Loucy (cell line): ENCODE measurements around the gene OR8I2.

ENCODE experiments used
- H2AFZ ChIP-seq: fragments of 200-600 bp; sonication (generic); 2 replicates; pipeline ENCODE4 v1.6.0; 2016; ENCODE audit warnings: antibody characterized with exemption, mild to moderate bottlenecking, low read length, moderate library complexity
- H3F3A ChIP-seq: fragments of 200-600 bp; 2 replicates; pipeline ENCODE4 v1.6.0; 2016; ENCODE audit warnings: antibody characterized with exemption, low read depth, mild to moderate bottlenecking
- H3K27me3 ChIP-seq: fragments of 200-600 bp; sonication (generic); 2 replicates; pipeline ENCODE4 v1.6.1; 2014; ENCODE audit warnings: low read length, mild to moderate bottlenecking; ENCODE audit not compliant: insufficient read depth, poor library complexity, severe bottlenecking
- H3K36me3 ChIP-seq: fragments of 200-600 bp; sonication (generic); 2 replicates; pipeline ENCODE4 v1.6.1; 2016; ENCODE audit warnings: low read length; ENCODE audit not compliant: insufficient read depth
- H3K4me1 ChIP-seq: fragments of 200-600 bp; sonication (generic); 2 replicates; pipeline ENCODE4 v1.5.1; 2014; ENCODE audit warnings: low read length, mild to moderate bottlenecking; ENCODE audit not compliant: insufficient read depth, poor library complexity, severe bottlenecking
- H3K4me2 ChIP-seq: fragments of 200-600 bp; sonication (generic); 2 replicates; pipeline ENCODE4 v1.6.0; 2014; ENCODE audit warnings: antibody characterized with exemption, low read length, low read depth, mild to moderate bottlenecking; ENCODE audit not compliant: poor library complexity, severe bottlenecking
- H3K4me3 ChIP-seq: fragments of 200-600 bp; sonication (generic); 2 replicates; pipeline ENCODE4 v1.5.1; 2014; ENCODE audit warnings: low read length, mild to moderate bottlenecking, mixed read lengths; ENCODE audit not compliant: poor library complexity, severe bottlenecking
- H3K79me2 ChIP-seq: fragments of 200-600 bp; sonication (generic); 2 replicates; pipeline ENCODE4 v1.6.1; 2014; ENCODE audit warnings: low read length; ENCODE audit not compliant: insufficient read depth
- H3K9ac ChIP-seq: fragments of 200-600 bp; sonication (generic); 2 replicates; pipeline ENCODE4 v1.6.0; 2014; ENCODE audit warnings: mild to moderate bottlenecking, low read depth, low read length, moderate library complexity; ENCODE audit not compliant: poor library complexity, severe bottlenecking
- H3K9me2 ChIP-seq: fragments of 200-600 bp; sonication (generic); replicated peaks from 2 replicates; pipeline ENCODE4 v1.6.1; 2016; ENCODE audit warnings: low read depth, low read length, mixed read lengths
- H3K9me3 ChIP-seq: fragments of 200-600 bp; sonication (generic); 2 replicates; pipeline ENCODE4 v1.6.1; 2014; ENCODE audit warnings: mild to moderate bottlenecking, antibody characterized with exemption, low read length, low read depth; ENCODE audit not compliant: insufficient read depth
- H4K20me1 ChIP-seq: fragments of 200-600 bp; sonication (generic); 2 replicates; pipeline ENCODE4 v1.6.0; 2014; ENCODE audit warnings: antibody characterized with exemption, low read length, mild to moderate bottlenecking; ENCODE audit not compliant: insufficient read depth, poor library complexity, severe bottlenecking
- CTCF ChIP-seq: fragments of 200-600 bp; sonication (generic); conservative IDR thresholded peaks from 2 replicates; pipeline ENCODE4 v1.5.1; 2014; ENCODE audit warnings: mild to moderate bottlenecking, antibody characterized with exemption, low read length
- EZH2phosphoT487 ChIP-seq: fragments of 200-600 bp; IDR thresholded peaks from 2 replicates; pipeline ENCODE4 v1.6.1; 2018; ENCODE audit warnings: antibody characterized with exemption, mild to moderate bottlenecking, moderate library complexity, borderline replicate concordance

OR8I2 gene

GRCh38 chr11:56066980-56067379 is 26.1 kb upstream of the OR8I2 start:
- no peaks in the 10 kb centered on the region for H3K9me2 ChIP-seq
- no peak overlapping the region for H3K9ac ChIP-seq
- no peaks in the 10 kb centered on the region for H3K4me1 ChIP-seq
- H3F3A ChIP-seq: no peaks in the 10 kb centered on the region
- no peaks in the 10 kb centered on the region for H3K79me2 ChIP-seq
- H3K4me2 ChIP-seq: no peak overlapping the region
- H3K9me3 ChIP-seq: no peaks in the 10 kb centered on the region
- H3K27me3 ChIP-seq: no peaks in the 10 kb centered on the region
- H3K4me3 ChIP-seq: no peak overlapping the region
- no peaks in the 10 kb centered on the region for H4K20me1 ChIP-seq
- H3K36me3 ChIP-seq: no peaks in the 10 kb centered on the region
- no peak overlapping the region for H2AFZ ChIP-seq
- no peak for TF ChIP-seq CTCF
- TF ChIP-seq EZH2phosphoT487: no peak

DNA sequence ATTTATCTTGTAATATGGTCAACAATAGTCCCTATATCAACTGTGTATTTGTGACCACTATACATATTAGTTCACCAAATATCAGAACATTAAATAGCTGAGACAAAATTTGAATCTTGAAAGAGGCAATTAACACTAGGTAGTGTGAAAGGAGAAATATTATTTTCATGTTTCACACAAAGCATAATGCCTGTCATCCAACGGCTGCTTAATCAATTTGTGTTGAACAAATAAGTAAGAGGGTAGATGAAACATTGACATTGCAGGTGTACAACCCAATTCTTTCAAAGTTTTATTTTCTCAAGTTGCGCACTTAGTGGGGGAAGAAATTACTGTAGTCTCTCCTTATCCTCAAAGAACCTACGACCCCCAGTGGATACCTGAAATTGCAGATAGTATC is 3.4 kb upstream of the OR8I2 start:
- no peaks in the 10 kb centered on the region for H3K36me3 ChIP-seq
- TF ChIP-seq CTCF (no peak), EZH2phosphoT487 (no peak)
- no peak overlapping the region for H2AFZ ChIP-seq
- H3K4me3 ChIP-seq: no peak overlapping the region
- no peak overlapping the region for H3K4me2 ChIP-seq
- H3F3A ChIP-seq: no peaks in the 10 kb centered on the region
- no peaks in the 10 kb centered on the region for H3K27me3 ChIP-seq
- H3K9ac ChIP-seq: no peak overlapping the region
- H4K20me1 ChIP-seq: no peaks in the 10 kb centered on the region
- H3K79me2 ChIP-seq: no peaks in the 10 kb centered on the region
- H3K9me3 ChIP-seq: no peaks in the 10 kb centered on the region
- H3K4me1 ChIP-seq: no peaks in the 10 kb centered on the region
- no peaks in the 10 kb centered on the region for H3K9me2 ChIP-seq

- Histone ChIP-seq H3K9me2 (no peaks in the 10 kb centered on the region), H3K4me3 (no peak within 1 kb of the TSS), H2AFZ (no peak within 1 kb of the TSS), H3K9ac (no peak within 1 kb of the TSS), H3K27me3 (no peaks in the 10 kb centered on the region), H3K79me2 (no peaks in the 10 kb centered on the region), H4K20me1 (no peaks in the 10 kb centered on the region), H3K36me3 (no peaks in the 10 kb centered on the region), H3F3A (no peaks in the 10 kb centered on the region), H3K4me2 (no peak within 1 kb of the TSS), H3K9me3 (no peaks in the 10 kb centered on the region), H3K4me1 (no peaks in the 10 kb centered on the region)
- TF ChIP-seq CTCF (no peak), EZH2phosphoT487 (no peak)
These were observed 10.2 kb downstream of the OR8I2 start, which contains the start of gene OR8H2 for GRCh38 chr11:56103210-56103737. TSS of gene OR8H2 (plus strand) at chr11:56103687. CDS start at chr11:56105043, 1,356 bp downstream.
